IMR-90 (cell line): ENCODE data around the gene KIAA1586. TPM values are rescaled to one million over a fixed set of nuclear protein-coding genes. Genes with fewer than 3 reads are reported as not detected.

Source experiments
- ATAC-seq: fragments of 200-7000 bp; cut with Tn5 transposase; 2 replicates; pipeline ENCODE4 v1.9.1; 2020; ENCODE audit warnings: low read depth, mild to moderate bottlenecking, moderate library complexity
- BruUV-seq: library from RNA; stranded (reverse); fragments of 400-500 nt; replicated peaks from 2 replicates; lab custom pipeline; 2021; lab: Mats Ljungman, UMichigan
- CTCF ChIA-PET: fragments of 300-600 bp; formaldehyde crosslinking; extraction: SDS; loops from one replicate; lab custom pipeline; 2021; ENCODE audit warnings: antibody characterized with exemption; lab: Yijun Ruan, JAX
- POLR2A ChIA-PET: fragments of 300-600 bp; sonication (Branson Sonifier 250); formaldehyde crosslinking; loops from one replicate; lab custom pipeline; 2022; ENCODE audit warnings: antibody characterized with exemption; ENCODE audit not compliant: unreplicated experiment; lab: Charles Lee
- DNase-seq: peaks from one replicate; pipeline ENCODE4 v3.0.0; 2013
- H2AFZ ChIP-seq: replicated peaks from 2 replicates; pipeline ENCODE3; 2013; ENCODE audit warnings: low read length, mild to moderate bottlenecking; ENCODE audit not compliant: poor library complexity
- H2AK5ac ChIP-seq: 2 replicates; pipeline ENCODE4 v1.6.1; 2013; ENCODE audit warnings: low read depth, low read length, inconsistent platforms
- H2AK9ac ChIP-seq: replicated peaks from 2 replicates; pipeline ENCODE3; 2013; ENCODE audit warnings: mild to moderate bottlenecking, low read depth, low read length, moderate library complexity; ENCODE audit not compliant: poor library complexity
- H2BK120ac ChIP-seq: 2 replicates; pipeline ENCODE4 v1.6.1; 2013; ENCODE audit warnings: low read depth, low read length, inconsistent platforms
- H2BK15ac ChIP-seq: 3 replicates; pipeline ENCODE4 v1.6.1; 2013; ENCODE audit warnings: low read depth, low read length, inconsistent platforms
- H2BK20ac ChIP-seq: 2 replicates; pipeline ENCODE4 v1.6.1; 2013; ENCODE audit warnings: low read depth, mild to moderate bottlenecking, inconsistent platforms, low read length, moderate library complexity
- H2BK5ac ChIP-seq: 2 replicates; pipeline ENCODE4 v1.6.1; 2013; ENCODE audit warnings: mild to moderate bottlenecking, low read depth, low read length, inconsistent platforms; ENCODE audit not compliant: poor library complexity, severe bottlenecking
- H3K14ac ChIP-seq: replicated peaks from 2 replicates; pipeline ENCODE4 v1.6.1; 2013; ENCODE audit warnings: low read depth, low read length, inconsistent platforms
- H3K18ac ChIP-seq: 2 replicates; pipeline ENCODE4 v1.6.1; 2013; ENCODE audit warnings: low read depth, low read length, control low read depth
- H3K23ac ChIP-seq: 2 replicates; pipeline ENCODE4 v1.6.1; 2013; ENCODE audit warnings: low read depth, low read length, inconsistent platforms
- H3K27ac ChIP-seq: 2 replicates; pipeline ENCODE4 v1.5.1; 2013; ENCODE audit warnings: mild to moderate bottlenecking, control low read depth, low read length; ENCODE audit not compliant: insufficient read depth
- H3K27me3 ChIP-seq: 2 replicates; pipeline ENCODE4 v1.6.1; 2013; ENCODE audit warnings: low read length; ENCODE audit not compliant: control insufficient read depth, insufficient read depth
- H3K36me3 ChIP-seq: 2 replicates; pipeline ENCODE4 v1.6.1; 2013; ENCODE audit warnings: low read length, mixed read lengths; ENCODE audit not compliant: control insufficient read depth, insufficient read depth
- H3K4ac ChIP-seq: 2 replicates; pipeline ENCODE4 v1.6.1; 2013; ENCODE audit warnings: low read depth, low read length, inconsistent platforms
- H3K4me1 ChIP-seq: 2 replicates; pipeline ENCODE4 v1.6.1; 2013; ENCODE audit warnings: low read length, mixed read lengths; ENCODE audit not compliant: control insufficient read depth, insufficient read depth
- H3K4me2 ChIP-seq: 2 replicates; pipeline ENCODE4 v1.6.1; 2013; ENCODE audit warnings: low read depth, mild to moderate bottlenecking, control low read depth, low read length, moderate library complexity
- H3K4me3 ChIP-seq: 2 replicates; pipeline ENCODE4 v1.5.1; 2013; ENCODE audit warnings: low read depth, mild to moderate bottlenecking, control low read depth, low read length, moderate library complexity; ENCODE audit not compliant: insufficient read depth
- H3K56ac ChIP-seq: 2 replicates; pipeline ENCODE4 v1.6.1; 2013; ENCODE audit warnings: low read length, inconsistent platforms; ENCODE audit not compliant: insufficient read depth; ENCODE audit errors: extremely low read depth
- H3K79me1 ChIP-seq, 2 experiments: 2 replicates each; pipeline ENCODE4 v1.6.1; 2013; ENCODE audit warnings: low read length in 2 of 2, inconsistent platforms in 1 of 2, low read depth in 1 of 2
- H3K9ac ChIP-seq: 2 replicates; pipeline ENCODE4 v1.6.1; 2013; ENCODE audit warnings: low read depth, low read length, control low read depth
- H3K9me1 ChIP-seq: 2 replicates; pipeline ENCODE4 v1.6.1; 2013; ENCODE audit warnings: low read length, inconsistent platforms; ENCODE audit not compliant: insufficient read depth
- H3K9me3 ChIP-seq: 2 replicates; pipeline ENCODE4 v1.6.1; 2013; ENCODE audit warnings: low read length; ENCODE audit not compliant: control insufficient read depth, insufficient read depth
- H4K20me1 ChIP-seq: 2 replicates; pipeline ENCODE4 v1.6.1; 2013; ENCODE audit warnings: low read length, inconsistent platforms; ENCODE audit not compliant: insufficient read depth
- H4K5ac ChIP-seq: 2 replicates; pipeline ENCODE4 v1.6.1; 2013; ENCODE audit warnings: mild to moderate bottlenecking, low read depth, low read length, control low read depth
- H4K8ac ChIP-seq, 2 experiments: 2 replicates each; pipeline ENCODE4 v1.6.1; 2013; ENCODE audit warnings: low read depth in 2 of 2, low read length in 2 of 2, control low read depth in 1 of 2, inconsistent platforms in 1 of 2
- H4K91ac ChIP-seq: 2 replicates; pipeline ENCODE4 v1.6.1; 2013; ENCODE audit warnings: low read depth, low read length, inconsistent platforms; ENCODE audit not compliant: insufficient read depth
- CEBPB ChIP-seq: IDR thresholded peaks from 2 replicates; pipeline ENCODE4 v1.6.1; 2012; ENCODE audit warnings: low read depth, low read length, improper control_type of control experiment
- MAZ ChIP-seq: IDR thresholded peaks from 2 replicates; pipeline ENCODE4 v1.6.1; 2012; ENCODE audit warnings: low read depth, mild to moderate bottlenecking, low read length, improper control_type of control experiment, moderate library complexity, borderline replicate concordance
- POLR2A ChIP-seq: IDR thresholded peaks from 2 replicates; pipeline ENCODE4 v1.6.1; 2012; ENCODE audit warnings: mild to moderate bottlenecking, low read depth, low read length
- RFX5 ChIP-seq: IDR thresholded peaks from 2 replicates; pipeline ENCODE4 v1.8.0; 2012; ENCODE audit warnings: low read depth, mild to moderate bottlenecking, low read length, moderate library complexity
- SMC3 ChIP-seq: fragments of 150-350 bp; IDR thresholded peaks from 2 replicates; pipeline ENCODE4 v1.6.1; 2016; ENCODE audit warnings: low read depth, mild to moderate bottlenecking, antibody characterized with exemption, low read length, moderate library complexity
- WGBS, 2 experiments: methylation state at CpG; one replicate each; pipeline versions ENCODE4 v1.1.5 to v1.1.7; 2013; ENCODE audit warnings: missing lambda C conversion rate in 2 of 2; ENCODE audit not compliant: insufficient read length in 1 of 2; ENCODE audit errors: extremely low coverage in 2 of 2; 5-methylcytosine and 5-hydroxymethylcytosine counted together
- dilution Hi-C: fragments of 300-500 bp; cut with HindIII; formaldehyde crosslinking; loops from one replicate; pipeline ENCODE4 v1.14.3; 2018; ENCODE audit warnings: low sequenced_read_pairs; ENCODE audit not compliant: unreplicated experiment
- in situ Hi-C: fragments of 300-500 bp; cut with MboI; formaldehyde crosslinking; loops from 3 replicates; pipeline ENCODE4 v1.14.3; 2019; ENCODE audit warnings: low sequenced_read_pairs, inconsistent platforms, mixed read lengths
- intact Hi-C: fragments of 100-400 bp; cut with micrococcal nuclease; formaldehyde crosslinking; loops from 2 replicates; pipeline ENCODE4 v1.10.0; 2022
- polyA plus RNA-seq, 3 experiments: library from polyadenylated mRNA; depleted of rRNA; stranded (reverse); fragments of >200 nt; gene quantifications; 2 replicates each; pipeline ENCODE4 v1.2.3, GENCODE V29; 2012; ENCODE audit warnings: low replicate concordance in 1 of 3
- total RNA-seq: library from RNA; depleted of rRNA; stranded (reverse); fragments of >200 nt; gene quantifications from 2 replicates; pipeline ENCODE4 v1.2.3, GENCODE V29; 2012
- TF ChIP-seq, protein P1 (sequence below): fragments of 150-350 bp; IDR thresholded peaks from 2 replicates; pipeline ENCODE4 v1.6.1; 2017; ENCODE audit warnings: mild to moderate bottlenecking, antibody characterized with exemption, low read length, low read depth

Gene KIAA1586
- total and polyA plus RNA-seq, 2 of the 4 experiments (the other 2 are of a cell fraction), result 3.6 to 3.8 TPM

DNA sequence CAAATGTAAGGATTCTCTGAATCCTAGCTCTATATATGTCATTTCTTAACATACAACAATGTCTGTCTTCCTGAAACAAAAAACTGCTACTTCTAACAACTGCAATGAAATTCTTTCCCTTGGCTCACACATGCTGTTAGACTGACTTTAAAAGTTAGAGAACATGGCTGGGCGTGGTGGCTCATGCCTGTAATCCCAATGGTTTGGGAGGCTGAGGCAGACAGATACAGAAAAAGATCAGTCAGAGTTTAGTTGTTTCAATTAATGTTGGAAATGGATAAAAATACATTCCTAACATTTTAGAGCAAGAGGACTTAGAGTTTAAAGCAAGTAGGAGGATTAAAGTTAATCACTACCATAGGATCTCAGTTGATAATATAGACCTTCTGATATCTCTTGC lies 28.7 kb upstream of the KIAA1586 start:
- H2BK20ac ChIP-seq, result no peak overlapping the region
- H2AK9ac ChIP-seq, result no peak overlapping the region
- 0 out of 2 replicates have a peak overlapping the region, but pooled peaks have one; percentile 8 for H3K23ac ChIP-seq
- peaks cover 5% of the 10 kb centered on the region; the same call in 1 of the 2 replicates for H3K9me1 ChIP-seq
- ATAC-seq (no peak), DNase-seq (no peak)
- no TSS peak for BruUV-seq
- H3K36me3 ChIP-seq, result no peaks in the 10 kb centered on the region
- H3K4me3 ChIP-seq, result no peak overlapping the region
- in situ Hi-C loops, result no loop called here
- intact Hi-C loops, result no loop called here
- H3K4me1 ChIP-seq, result peaks cover 2% of the 10 kb centered on the region; the same call in 1 of the 2 replicates
- no peak overlapping the region for H4K8ac ChIP-seq
- no peaks in the 10 kb centered on the region for H3K79me1 ChIP-seq
- H4K20me1 ChIP-seq, result no peaks in the 10 kb centered on the region
- H2BK15ac ChIP-seq, result no peak overlapping the region
- H3K4me2 ChIP-seq, result no peak overlapping the region
- POLR2A ChIA-PET, result interaction anchor here (0.6 kb wide), 1 partner anchor 134 kb away, joined by 15 read pairs; no protein-coding TSS in a partner anchor
- no peak overlapping the region for H4K5ac ChIP-seq
- no peak overlapping the region for H3K56ac ChIP-seq
- no CpG with 5 or more reads among the region's 1 CpG for WGBS, 2 experiments
- H2BK5ac ChIP-seq, result no peak overlapping the region
- H3K27me3 ChIP-seq, result no peaks in the 10 kb centered on the region
- no peak overlapping the region for H3K14ac ChIP-seq
- no peak overlapping the region for H3K27ac ChIP-seq
- no peak overlapping the region for H2BK120ac ChIP-seq
- no peak overlapping the region for H3K4ac ChIP-seq
- H4K91ac ChIP-seq, result no peak overlapping the region
- no peaks in the 10 kb centered on the region for H3K9me3 ChIP-seq
- TF ChIP-seq MAZ (no peak), RFX5 (no peak), POLR2A (no peak), SMC3 (no peak), CEBPB (no peak)
- TF ChIP-seq, protein P1, sequence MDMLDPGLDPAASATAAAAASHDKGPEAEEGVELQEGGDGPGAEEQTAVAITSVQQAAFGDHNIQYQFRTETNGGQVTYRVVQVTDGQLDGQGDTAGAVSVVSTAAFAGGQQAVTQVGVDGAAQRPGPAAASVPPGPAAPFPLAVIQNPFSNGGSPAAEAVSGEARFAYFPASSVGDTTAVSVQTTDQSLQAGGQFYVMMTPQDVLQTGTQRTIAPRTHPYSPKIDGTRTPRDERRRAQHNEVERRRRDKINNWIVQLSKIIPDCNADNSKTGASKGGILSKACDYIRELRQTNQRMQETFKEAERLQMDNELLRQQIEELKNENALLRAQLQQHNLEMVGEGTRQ, result no peak
- CTCF ChIA-PET, result no interaction called here
- no peak overlapping the region for H2AFZ ChIP-seq
- H3K9ac ChIP-seq, result no peak overlapping the region
- H2AK5ac ChIP-seq, result no peak overlapping the region
- H3K18ac ChIP-seq, result no peak overlapping the region
- dilution Hi-C loops, result no loop called here
